CD14-positive monocyte (primary cell): Measurements from ENCODE around the gene SLC26A2. TPM values are rescaled to one million over a fixed set of nuclear protein-coding genes. Genes with fewer than 3 reads are reported as not detected.
A peak's percentile ranks its signal among the peaks of the same experiment; 100 is the strongest.

Experiments used
- DNase-seq, 3 donors: peaks; one replicate each; pipeline ENCODE4 v3.0.0-alpha.2; 2011 to 2022
- H2AFZ ChIP-seq: 2 replicates; pipeline ENCODE4 v1.6.0; 2012; ENCODE audit warnings: mild to moderate bottlenecking, low read depth, low read length, inconsistent platforms; ENCODE audit not compliant: insufficient read depth, poor library complexity, severe bottlenecking
- H3K27ac ChIP-seq, 2 donors: 1 replicate in 1 of 2; 2 replicates in 1 of 2; pipeline ENCODE4 v1.5.1; 2012 to 2013; ENCODE audit warnings: low read length in 2 of 2, control low read depth in 1 of 2, inconsistent platforms in 1 of 2, low read depth in 1 of 2, mild to moderate bottlenecking in 1 of 2
- H3K27me3 ChIP-seq, 2 donors: one replicate each; pipeline versions ENCODE4 v1.6.0 to v1.6.1; 2011 to 2013; ENCODE audit warnings: low read length in 2 of 2; ENCODE audit not compliant: control insufficient read depth in 2 of 2, insufficient read depth in 2 of 2
- H3K36me3 ChIP-seq, 2 donors: replicated peaks in 1 of 2; 1 replicate in 1 of 2; 2 replicates in 1 of 2; pipeline versions ENCODE4 v1.5.1 to v1.6.1; 2012 to 2013; ENCODE audit warnings: low read length in 2 of 2, control low read depth in 1 of 2, inconsistent platforms in 1 of 2, mild to moderate bottlenecking in 1 of 2; ENCODE audit not compliant: insufficient read depth in 2 of 2, control insufficient read depth in 1 of 2
- H3K4me1 ChIP-seq, 2 donors: 1 replicate in 1 of 2; 2 replicates in 1 of 2; pipeline versions ENCODE4 v1.5.1 to v1.6.1; 2012 to 2013; ENCODE audit warnings: low read length in 2 of 2, control low read depth in 1 of 2, inconsistent platforms in 1 of 2, mild to moderate bottlenecking in 1 of 2, moderate library complexity in 1 of 2; ENCODE audit not compliant: insufficient read depth in 2 of 2, control insufficient read depth in 1 of 2
- H3K4me2 ChIP-seq: replicated peaks from 2 replicates; pipeline ENCODE3; 2012; ENCODE audit warnings: low read length, moderate library complexity, mild to moderate bottlenecking; ENCODE audit not compliant: poor library complexity, severe bottlenecking; ENCODE audit errors: extremely low read depth
- H3K4me3 ChIP-seq, 3 experiments: fragments of 200-600 bp in 1 of 3; sonication (generic) in 1 of 3; replicated peaks in 1 of 3; 1 replicate in 2 of 3; 2 replicates in 1 of 3; pipeline ENCODE4 v1.5.1; 2011 to 2013; ENCODE audit warnings: low read length in 3 of 3, mild to moderate bottlenecking in 3 of 3, control low read depth in 2 of 3, low read depth in 2 of 3, inconsistent platforms in 1 of 3, moderate library complexity in 1 of 3
- H3K79me2 ChIP-seq: 2 replicates; pipeline ENCODE4 v1.6.0; 2012; ENCODE audit warnings: mild to moderate bottlenecking, control low read depth, inconsistent platforms, low read length, moderate library complexity; ENCODE audit not compliant: insufficient read depth
- H3K9ac ChIP-seq: 2 replicates; pipeline ENCODE4 v1.6.0; 2017; ENCODE audit warnings: low read length, mild to moderate bottlenecking; ENCODE audit not compliant: insufficient read depth, poor library complexity, severe bottlenecking
- H3K9me3 ChIP-seq, 2 donors: replicated peaks in 1 of 2; 1 replicate in 1 of 2; 2 replicates in 1 of 2; pipeline versions ENCODE4 v1.5.1 to v1.6.1; 2012 to 2013; ENCODE audit warnings: low read length in 2 of 2, control low read depth in 1 of 2; ENCODE audit not compliant: control insufficient read depth in 1 of 2, insufficient read depth in 1 of 2
- H4K20me1 ChIP-seq: 2 replicates; pipeline ENCODE4 v1.6.0; 2012; ENCODE audit warnings: mild to moderate bottlenecking, low read length, control low read depth, moderate library complexity; ENCODE audit not compliant: insufficient read depth
- H3K27ac Mint-ChIP-seq, 7 donors: one replicate each; pipeline ENCODE4 v1.8.0; 2020; ENCODE audit warnings: mild to moderate bottlenecking in 7 of 7, mixed read lengths in 7 of 7, moderate library complexity in 6 of 7, inconsistent platforms in 2 of 7
- H3K27me3 Mint-ChIP-seq, 3 donors: one replicate each; pipeline ENCODE4 v1.8.0; 2021 to 2022; ENCODE audit warnings: low read depth in 3 of 3, mild to moderate bottlenecking in 3 of 3, mixed read lengths in 3 of 3, moderate library complexity in 3 of 3, inconsistent platforms in 1 of 3
- H3K36me3 Mint-ChIP-seq, 2 donors: one replicate each; pipeline ENCODE4 v1.8.0; 2020; ENCODE audit warnings: mixed read lengths in 2 of 2, inconsistent platforms in 1 of 2, mild to moderate bottlenecking in 1 of 2
- H3K4me1 Mint-ChIP-seq: one replicate; pipeline ENCODE4 v1.8.0; 2020; ENCODE audit warnings: mild to moderate bottlenecking, mixed read lengths
- H3K4me3 Mint-ChIP-seq, 2 donors: one replicate each; pipeline ENCODE4 v1.8.0; 2020; ENCODE audit warnings: mild to moderate bottlenecking in 2 of 2, mixed read lengths in 2 of 2, moderate library complexity in 1 of 2
- H3K9me3 Mint-ChIP-seq, 7 donors: one replicate each; pipeline ENCODE4 v1.8.0; 2020 to 2022; ENCODE audit warnings: mixed read lengths in 7 of 7, mild to moderate bottlenecking in 6 of 7, moderate library complexity in 6 of 7, inconsistent platforms in 2 of 7
- CTCF ChIP-seq: fragments of 200-600 bp; IDR thresholded peaks from one replicate; pipeline ENCODE4 v1.8.0; 2022; ENCODE audit warnings: antibody characterized with exemption, mild to moderate bottlenecking
- WGBS: methylation state at CpG from one replicate; pipeline ENCODE4 v1.1.5; 2013; ENCODE audit warnings: missing lambda C conversion rate; ENCODE audit not compliant: insufficient coverage; 5-methylcytosine and 5-hydroxymethylcytosine counted together
- intact Hi-C, 2 donors: fragments of 100-400 bp; cut with micrococcal nuclease; formaldehyde crosslinking; loops; one replicate each; pipeline versions ENCODE4 v1.15.0 to v1.15.1; 2023
- polyA plus RNA-seq, 3 donors: library from polyadenylated mRNA; depleted of rRNA in 1 of 3; unstranded in 2 of 3; stranded (reverse) in 1 of 3; fragments of 300-500 nt in 2 of 3; fragments of >200 nt in 1 of 3; fragmentation: Illumina TruSeq in 2 of 3; gene quantifications; 1 replicate in 2 of 3; 2 replicates in 1 of 3; pipeline ENCODE4 v1.2.3, GENCODE V29; 2012 to 2021

Gene SLC26A2
- polyA plus RNA-seq, 3 donors, result 1.9 to 3.6 (median 3.1) TPM

GRCh38 chr5:149959406-149960236 is 937 bp upstream of the SLC26A2 start:
- Mint-ChIP-seq H3K27me3 (peaks cover 0 to 1% (median 0%) of the 10 kb centered on the region in 3 donors), H3K36me3 (peaks cover 2 to 3% of the 10 kb centered on the region in 2 donors), H3K4me3 (peak overlapping the region; percentile 89 to 94), H3K4me1 (peaks cover 31% of the 10 kb centered on the region), H3K27ac (peak overlapping the region; percentile 96 to 99 (median 97)), H3K9me3 (peaks cover 0 to 2% (median 0%) of the 10 kb centered on the region in 7 donors)
- TF ChIP-seq CTCF, result peak; percentile 78
- H3K79me2 ChIP-seq, result peaks cover 24% of the 10 kb centered on the region
- WGBS, result 34% methylated on average over 6 of the region's 14 CpGs
- intact Hi-C loops, result loop anchor here in 1 of 2 donors (2.0 to 5.0 kb wide), 2 partner anchors 19 to 43 kb away; partner anchors contain the start of genes HMGXB3 and TIGD6
- peak overlapping the region; percentile 93 for H3K27ac ChIP-seq
- peak overlapping the region; percentile 96 for H2AFZ ChIP-seq
- DNase-seq, result peak; percentile 72 to 97 (median 78)
- peak overlapping the region; percentile 78 for H3K9ac ChIP-seq
- H3K27me3 ChIP-seq, result no peaks in the 10 kb centered on the region
- H3K4me2 ChIP-seq, result peak overlapping the region; percentile 87
- peaks cover 18 to 29% of the 10 kb centered on the region in 2 donors for H3K4me1 ChIP-seq
- no peaks in the 10 kb centered on the region for H4K20me1 ChIP-seq
- no peaks in the 10 kb centered on the region for H3K9me3 ChIP-seq
- H3K4me3 ChIP-seq, result peak overlapping the region; percentile 60 to 77 (median 77)
- H3K36me3 ChIP-seq, result no peaks in the 10 kb centered on the region

GRCh38 chr5:149961186-149961685 is 678 bp downstream of the SLC26A2 start:
- Mint-ChIP-seq H3K27me3 (peaks cover 0 to 1% (median 0%) of the 10 kb centered on the region in 3 donors), H3K36me3 (peaks cover 2 to 3% of the 10 kb centered on the region in 2 donors), H3K9me3 (peaks cover 0 to 2% (median 0%) of the 10 kb centered on the region in 7 donors), H3K27ac (peak overlapping the region in 6 of 7 donors; percentile 4 to 96 (median 76)), H3K4me3 (peak overlapping the region; percentile 88 to 89), H3K4me1 (peaks cover 31% of the 10 kb centered on the region)
- WGBS, result 3% methylated on average over 7 of the region's 23 CpGs
- peak overlapping the region in 1 of 2 donors; percentile 93 for H3K27ac ChIP-seq
- no peaks in the 10 kb centered on the region for H4K20me1 ChIP-seq
- no peaks in the 10 kb centered on the region for H3K27me3 ChIP-seq
- H2AFZ ChIP-seq, result peak overlapping the region; percentile 96
- H3K9me3 ChIP-seq, result no peaks in the 10 kb centered on the region
- DNase-seq, result no peak
- H3K4me1 ChIP-seq, result peaks cover 18 to 29% of the 10 kb centered on the region in 2 donors
- peaks cover 33% of the 10 kb centered on the region for H3K79me2 ChIP-seq
- H3K36me3 ChIP-seq, result no peaks in the 10 kb centered on the region
- intact Hi-C loops, result loop anchor here in 1 of 2 donors (2.0 to 5.0 kb wide), 2 partner anchors 20 to 41 kb away; partner anchors contain the start of genes HMGXB3 and TIGD6
- peak overlapping the region; percentile 57 to 77 (median 77) for H3K4me3 ChIP-seq
- TF ChIP-seq CTCF, result no peak
- peak overlapping the region; percentile 87 for H3K4me2 ChIP-seq
- H3K9ac ChIP-seq, result peak overlapping the region; percentile 78
